Endothelial cell of umbilical vein (primary cell): ENCODE data around the gene CCDC144A. TPM values are rescaled to one million over a fixed set of nuclear protein-coding genes. Genes with fewer than 3 reads are reported as not detected.
"Not testable (repeated sequence)": the region's sequence is repeated elsewhere in the genome, so short reads cannot be mapped to it uniquely, and the experiment has no call there.

Experiments used
- Bru-seq: library from RNA; stranded (reverse); fragments of 400-500 nt; gene quantifications from one replicate; lab custom pipeline; 2021; lab: Mats Ljungman, UMichigan
- BruChase-seq, 2 experiments: library from RNA; stranded (reverse); fragments of 400-500 nt; gene quantifications; one replicate each; lab custom pipeline; 2021; lab: Mats Ljungman, UMichigan
- BruUV-seq: library from RNA; stranded (reverse); fragments of 400-500 nt; replicated peaks from 2 replicates; lab custom pipeline; 2021; lab: Mats Ljungman, UMichigan
- CTCF ChIA-PET: fragments of 300-600, 350-600 bp; sonication (Branson Sonifier 250); formaldehyde crosslinking; loops from one replicate; lab custom pipeline; 2021; ENCODE audit warnings: antibody characterized with exemption, inconsistent platforms; lab: Charles Lee
- POLR2A ChIA-PET: fragments of 300-600, 350-600 bp; sonication (Branson Sonifier 250); formaldehyde crosslinking; loops from one replicate; lab custom pipeline; 2021; ENCODE audit warnings: antibody characterized with exemption, inconsistent platforms; lab: Charles Lee
- DNase-seq: peaks from one replicate; pipeline ENCODE4 v3.0.0-alpha.2; 2011; ENCODE audit warnings: low read depth, low spot score
- FAIRE-seq: peaks from 2 replicates; lab custom pipeline; 2011; peaks lifted over from hg19 to GRCh38; lab: Jason Lieb, UNC
- H2AFZ ChIP-seq: 2 replicates; pipeline ENCODE4 v1.6.0; 2012; ENCODE audit warnings: low read depth, low read length, control low read depth, inconsistent platforms
- H3K27ac ChIP-seq: 2 replicates; pipeline ENCODE4 v1.5.1; 2011; ENCODE audit warnings: low read depth, mild to moderate bottlenecking, control low read depth, low read length, moderate library complexity; ENCODE audit not compliant: insufficient read depth
- H3K27me3 ChIP-seq, 2 experiments: 2 replicates each; pipeline versions ENCODE4 v1.6.0 to v1.6.1; 2011; ENCODE audit warnings: low read length in 2 of 2, mixed read lengths in 1 of 2; ENCODE audit not compliant: control insufficient read depth in 2 of 2, insufficient read depth in 2 of 2
- H3K36me3 ChIP-seq, 2 experiments: 2 replicates in 1 of 2; 3 replicates in 1 of 2; pipeline ENCODE4 v1.5.1; 2011; ENCODE audit warnings: low read length in 2 of 2, mild to moderate bottlenecking in 1 of 2, moderate library complexity in 1 of 2; ENCODE audit not compliant: control insufficient read depth in 2 of 2, insufficient read depth in 2 of 2; ENCODE audit errors: extremely low read depth in 1 of 2
- H3K4me1 ChIP-seq: 3 replicates; pipeline ENCODE4 v1.5.1; 2011; ENCODE audit warnings: mild to moderate bottlenecking, low read length; ENCODE audit not compliant: control insufficient read depth, insufficient read depth; ENCODE audit errors: extremely low read depth
- H3K4me2 ChIP-seq: 2 replicates; pipeline ENCODE4 v1.6.1; 2011; ENCODE audit warnings: low read length, control low read depth, mixed read lengths; ENCODE audit not compliant: insufficient read depth
- H3K4me3 ChIP-seq, 3 experiments: fragments of 200-600 bp in 1 of 3; sonication (generic), shearing (Covaris generic) in 1 of 3; replicated peaks in 1 of 3; 2 replicates each; pipeline ENCODE4 v1.5.1; 2011 to 2016; ENCODE audit warnings: control low read depth in 3 of 3, low read length in 3 of 3, mild to moderate bottlenecking in 2 of 3, inconsistent platforms in 1 of 3, low read depth in 1 of 3, moderate library complexity in 1 of 3; ENCODE audit not compliant: insufficient read depth in 1 of 3
- H3K79me2 ChIP-seq: 2 replicates; pipeline ENCODE4 v1.6.0; 2012; ENCODE audit warnings: low read length, inconsistent platforms; ENCODE audit not compliant: control insufficient read depth, insufficient read depth
- H3K9ac ChIP-seq: replicated peaks from 2 replicates; pipeline ENCODE3; 2011; ENCODE audit warnings: low read length, control low read depth; ENCODE audit not compliant: insufficient read depth; ENCODE audit errors: extremely low read depth
- H3K9me1 ChIP-seq: replicated peaks from 3 replicates; pipeline ENCODE4 v1.6.0; 2011; ENCODE audit warnings: mild to moderate bottlenecking, low read length; ENCODE audit not compliant: control insufficient read depth, insufficient read depth; ENCODE audit errors: extremely low read depth
- H3K9me3 ChIP-seq: replicated peaks from 2 replicates; pipeline ENCODE4 v1.5.1; 2012; ENCODE audit warnings: low read length, inconsistent platforms; ENCODE audit not compliant: control insufficient read depth, insufficient read depth
- H4K20me1 ChIP-seq: replicated peaks from 2 replicates; pipeline ENCODE3; 2011; ENCODE audit warnings: mild to moderate bottlenecking, low read length; ENCODE audit not compliant: control insufficient read depth, insufficient read depth; ENCODE audit errors: extremely low read depth
- CTCF ChIP-seq, 2 donors: IDR thresholded peaks; 1 replicate in 1 of 2; 2 replicates in 1 of 2; pipeline ENCODE4 v1.5.1; 2011; ENCODE audit warnings: low read length in 2 of 2, mild to moderate bottlenecking in 2 of 2, moderate library complexity in 2 of 2, control low read depth in 1 of 2, inconsistent platforms in 1 of 2, low read depth in 1 of 2; ENCODE audit not compliant: insufficient read depth in 1 of 2; ENCODE audit errors: extremely low read depth in 1 of 2
- EZH2 ChIP-seq: IDR thresholded peaks from 2 replicates; pipeline ENCODE4 v1.6.1; 2012; ENCODE audit warnings: borderline replicate concordance, low read depth, mild to moderate bottlenecking, moderate library complexity, low read length, inconsistent platforms; ENCODE audit not compliant: severe bottlenecking
- FOS ChIP-seq: IDR thresholded peaks from 2 replicates; pipeline ENCODE4 v1.6.1; 2011; ENCODE audit warnings: mild to moderate bottlenecking, low read length, moderate library complexity, borderline replicate concordance; ENCODE audit not compliant: insufficient read depth
- GATA2 ChIP-seq: IDR thresholded peaks from 2 replicates; pipeline ENCODE4 v1.7.0; 2011; ENCODE audit warnings: low read depth, mild to moderate bottlenecking, moderate library complexity, mixed read lengths, low read length; ENCODE audit not compliant: insufficient read length, insufficient read depth
- JUN ChIP-seq: IDR thresholded peaks from 2 replicates; pipeline ENCODE4 v1.6.1; 2011; ENCODE audit warnings: borderline replicate concordance, low read depth; ENCODE audit not compliant: insufficient read length, insufficient read depth
- MAX ChIP-seq: IDR thresholded peaks from 2 replicates; pipeline ENCODE4 v1.6.1; 2011; ENCODE audit not compliant: insufficient read depth, insufficient read length
- MYC ChIP-seq: IDR thresholded peaks from one replicate; pipeline ENCODE4 v1.6.1; 2011; ENCODE audit warnings: mild to moderate bottlenecking, low read depth, low read length
- POLR2A ChIP-seq: IDR thresholded peaks from 2 replicates; pipeline ENCODE4 v1.6.1; 2012; ENCODE audit warnings: low read depth, mild to moderate bottlenecking, control low read depth, low read length
- POLR2AphosphoS5 ChIP-seq: IDR thresholded peaks from 2 replicates; pipeline ENCODE4 v1.6.1; 2012; ENCODE audit warnings: low read depth, mild to moderate bottlenecking, control low read depth, low read length, moderate library complexity; ENCODE audit not compliant: insufficient read depth
- dilution Hi-C: fragments of 300-500 bp; cut with MboI; formaldehyde crosslinking; loops from one replicate; pipeline ENCODE4 v1.15.0; 2019; ENCODE audit warnings: low sequenced_read_pairs; ENCODE audit not compliant: extremely low pct_ligation_motif_present
- intact Hi-C: fragments of 100-400 bp; cut with micrococcal nuclease; formaldehyde crosslinking; loops from one replicate; pipeline ENCODE4 v1.10.0; 2022
- long read RNA-seq: library from polyadenylated mRNA; stranded (forward); transcript quantifications from one replicate; pipeline ENCODE4 v2.0.0, GENCODE V29; 2021
- polyA minus RNA-seq, 3 experiments: library from RNA; depleted of rRNA, polyadenylated mRNA; stranded (reverse); fragments of >200 nt; gene quantifications; 1 replicate in 1 of 3; 2 replicates in 2 of 3; pipeline ENCODE4 v1.2.3, GENCODE V29; 2011
- polyA plus RNA-seq, 4 experiments: library from polyadenylated mRNA; depleted of rRNA in 3 of 4; stranded (reverse) in 3 of 4; unstranded in 1 of 4; fragments of >200 nt; gene quantifications; 2 replicates each; pipeline versions ENCODE4 v1.2.1 to v1.2.3, GENCODE V29; 2011 to 2012; ENCODE audit warnings: missing spikeins in 1 of 4
- total RNA-seq: library from RNA; stranded (reverse); gene quantifications from 2 replicates; pipeline ENCODE4 v1.2.3, GENCODE V29; 2021

CCDC144A gene
- 0.27 and 2.9 TPM in 2 replicates for total RNA-seq
- 5.9 and 7.4 TPM in 2 replicates for polyA plus RNA-seq
- polyA plus RNA-seq (2011; cell fraction: cytosol; rRNA removed): 0.48 and 1.0 TPM in 2 replicates
- polyA plus RNA-seq (2011; cell fraction: nucleus; rRNA removed): 53.4 and 74.5 TPM in 2 replicates
- polyA plus RNA-seq (2012): 4.3 and 6.2 TPM in 2 replicates
- polyA minus RNA-seq: 30.6 and 37.0 TPM in 2 replicates
- 1.1 TPM for polyA minus RNA-seq (2011; cell fraction: cytosol; rRNA and poly(A)+ RNA removed)
- polyA minus RNA-seq (2011; cell fraction: nucleus; rRNA and poly(A)+ RNA removed): 84.5 and 117 TPM in 2 replicates
- not detected for Bru-seq, nascent RNA
- BruChase-seq, experiment 1, labeled RNA remaining after a 6-hour chase: percentile 79 among the genes with signal in this experiment
- percentile 62 among the genes with signal in this experiment for BruChase-seq, experiment 2, labeled RNA remaining after a 2-hour chase
- long read RNA-seq: 0 reads

- CTCF ChIA-PET: interaction anchor here (1.1 kb wide), 1 partner anchor 154 kb away, joined by 6 read pairs; no protein-coding TSS in a partner anchor
- dilution Hi-C loops, H3K27ac ChIP-seq, H3K36me3 ChIP-seq, BruUV-seq, H3K27me3 ChIP-seq, FAIRE-seq, H3K9me1 ChIP-seq, H3K4me2 ChIP-seq, H2AFZ ChIP-seq, POLR2A ChIA-PET, H4K20me1 ChIP-seq, H3K4me1 ChIP-seq, H3K9me3 ChIP-seq, intact Hi-C loops, H3K9ac ChIP-seq, H3K79me2 ChIP-seq: not testable (repeated sequence)
- peak; percentile 27 for DNase-seq
- TF ChIP-seq CTCF (IDR thresholded peaks at IDR 0.05; ENCODE audit: extremely low read depth in 1 of 2, insufficient read depth in 1 of 2, low read depth in 1 of 2, low read length in 2 of 2): peak; percentile 42 to 64
- peak within 1 kb of the TSS in 1 of 3 experiments; percentile 9 for H3K4me3 ChIP-seq
Measured at GRCh38 chr17:16689731-16690281, at the start of gene CCDC144A. Gene CCDC144A (plus strand): TSS chr17:16690241. CDS start chr17:16690401, 160 bp downstream.

GRCh38 chr17:16649585-16649984 is 40.5 kb upstream of the CCDC144A start:
- DNase-seq: no peak
- no TSS peak for BruUV-seq
- no peak for FAIRE-seq

More at GRCh38 chr17:16649585-16649984, 40.5 kb upstream of the CCDC144A start:
- POLR2A ChIA-PET: no interaction called here
- Histone ChIP-seq H3K9me3 (no peaks in the 10 kb centered on the region), H4K20me1 (no peaks in the 10 kb centered on the region), H2AFZ (no peak overlapping the region), H3K27ac (no peak overlapping the region), H3K79me2 (peaks cover 3% of the 10 kb centered on the region), H3K9ac (no peak overlapping the region), H3K4me2 (no peak overlapping the region), H3K4me1 (peaks cover 11% of the 10 kb centered on the region), H3K36me3 (no peaks in the 10 kb centered on the region), H3K9me1 (no peaks in the 10 kb centered on the region), H3K27me3 (peaks cover 0 to 2% of the 10 kb centered on the region in 2 experiments), H3K4me3 (no peak overlapping the region)
- intact Hi-C loops (no loop called here), dilution Hi-C loops (no loop called here)
- CTCF ChIA-PET: no interaction called here
- TF ChIP-seq POLR2AphosphoS5 (no peak), CTCF (IDR thresholded peaks at IDR 0.05; ENCODE audit: extremely low read depth in 1 of 2, insufficient read depth in 1 of 2, low read depth in 1 of 2, low read length in 2 of 2) (no peak), FOS (no peak), MYC (no peak), MAX (no peak), JUN (no peak), GATA2 (no peak), EZH2 (no peak), POLR2A (no peak)
